ENCODE data around the gene ALG9. TPM values are rescaled to one million over a fixed set of nuclear protein-coding genes. Genes with fewer than 3 reads are reported as not detected.
"Not testable (repeated sequence)": the region's sequence is repeated elsewhere in the genome, so short reads cannot be mapped to it uniquely, and the experiment has no call there.

Gene ALG9
- total RNA-seq, 2 donors from 2014 or later = 25.3 to 26.6 TPM

DNA sequence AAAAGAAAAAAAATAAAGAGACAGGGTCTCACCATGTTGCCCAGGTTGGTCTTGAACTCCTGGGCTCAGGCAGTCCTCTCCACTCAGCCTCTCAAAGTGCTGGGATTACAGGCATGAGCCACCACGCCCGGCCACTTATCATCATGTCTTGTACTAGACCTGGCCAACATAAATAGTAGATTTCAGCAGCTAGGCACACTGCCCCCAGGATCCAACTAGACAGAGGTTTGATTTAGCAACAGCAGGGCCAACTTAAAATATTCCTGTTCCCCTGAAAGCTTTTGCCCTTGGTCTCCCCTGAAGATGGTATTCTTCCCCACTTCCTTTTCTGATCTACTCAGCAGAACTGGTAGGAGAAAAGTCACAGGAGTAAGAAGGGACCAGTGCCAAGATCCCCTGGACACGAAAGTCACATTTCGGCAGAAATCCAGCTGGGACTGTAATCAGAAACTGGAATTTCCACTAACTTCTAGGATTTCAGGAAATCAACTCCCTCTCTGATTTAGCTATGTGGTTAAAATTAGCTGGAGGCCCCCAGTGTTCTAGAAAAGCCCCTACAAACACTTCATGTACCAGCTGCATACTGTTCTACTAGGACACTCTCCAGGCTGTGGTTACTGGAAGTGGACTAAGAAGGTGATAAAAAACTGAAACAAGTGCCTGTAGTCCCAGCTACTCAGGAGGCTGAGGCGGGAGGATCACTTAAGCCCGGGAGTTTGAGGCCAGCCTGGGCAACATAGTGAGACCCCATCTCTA is 96.2 kb downstream of the ALG9 start:
- Mint-ChIP-seq H3K27me3 (ENCODE audit: insufficient read depth) (no peaks in the 10 kb centered on the region), H3K36me3 (ENCODE audit: low read depth) (no peaks in the 10 kb centered on the region), H3K4me3 (no peak overlapping the region), H3K4me1 (peaks cover 23% of the 10 kb centered on the region), H3K9me3 (no peaks in the 10 kb centered on the region), H3K27ac (no peak overlapping the region)
- no peak overlapping the region for H3K4me3 ChIP-seq (ENCODE audit: low read length)
- TF ChIP-seq CTCF (conservative IDR thresholded peaks at IDR 0.05) = no peak
- peaks cover 7% of the 10 kb centered on the region for H3K4me1 ChIP-seq (ENCODE audit: control insufficient read depth, insufficient read depth, low read length)
- H3K9ac ChIP-seq (ENCODE audit: extremely low read depth, low read length, poor library complexity, severe bottlenecking) = no peak overlapping the region
- no peaks in the 10 kb centered on the region for H3K9me3 ChIP-seq (ENCODE audit: control insufficient read depth, low read length)
- no peaks in the 10 kb centered on the region for H3K36me3 ChIP-seq (ENCODE audit: control insufficient read depth, insufficient read depth, low read length)
- no peak overlapping the region for H3K27ac ChIP-seq (ENCODE audit: low read depth, low read length)
- 96 to 97% methylated on average over 6 of the region's 6 CpGs for WGBS, 2 experiments (ENCODE audit: insufficient coverage in 1 of 2, insufficient read length in 1 of 2)
- H3K27me3 ChIP-seq (ENCODE audit: control insufficient read depth, insufficient read depth, low read length, poor library complexity, severe bottlenecking) = no peaks in the 10 kb centered on the region
- peak; percentile 14 for DNase-seq

- peak; percentile 1 for DNase-seq
- H3K9ac ChIP-seq (ENCODE audit: extremely low read depth, low read length, poor library complexity, severe bottlenecking) = no peak overlapping the region
- H3K4me3 Mint-ChIP-seq = no peak overlapping the region
- no peak for TF ChIP-seq CTCF (conservative IDR thresholded peaks at IDR 0.05)
- H3K4me1 ChIP-seq (ENCODE audit: control insufficient read depth, insufficient read depth, low read length) = peaks cover 7% of the 10 kb centered on the region
- no peaks in the 10 kb centered on the region for H3K9me3 ChIP-seq (ENCODE audit: control insufficient read depth, low read length)
- no peaks in the 10 kb centered on the region for H3K27me3 ChIP-seq (ENCODE audit: control insufficient read depth, insufficient read depth, low read length, poor library complexity, severe bottlenecking)
- no peaks in the 10 kb centered on the region for H3K36me3 Mint-ChIP-seq (ENCODE audit: low read depth)
- WGBS, 2 experiments (ENCODE audit: insufficient coverage in 1 of 2, insufficient read length in 1 of 2) = 78 to 98% methylated on average over 1 of the region's 2 CpGs
- no peak overlapping the region for H3K4me3 ChIP-seq (ENCODE audit: low read length)
- peaks cover 12% of the 10 kb centered on the region for H3K4me1 Mint-ChIP-seq
- H3K27ac Mint-ChIP-seq = no peak overlapping the region
- no peaks in the 10 kb centered on the region for H3K9me3 Mint-ChIP-seq
- no peaks in the 10 kb centered on the region for H3K27me3 Mint-ChIP-seq (ENCODE audit: insufficient read depth)
- H3K36me3 ChIP-seq (ENCODE audit: control insufficient read depth, insufficient read depth, low read length) = no peaks in the 10 kb centered on the region
- no peak overlapping the region for H3K27ac ChIP-seq (ENCODE audit: low read depth, low read length)
Measured at GRCh38 chr11:111772535-111772934, 98.8 kb downstream of the ALG9 start.

DNA sequence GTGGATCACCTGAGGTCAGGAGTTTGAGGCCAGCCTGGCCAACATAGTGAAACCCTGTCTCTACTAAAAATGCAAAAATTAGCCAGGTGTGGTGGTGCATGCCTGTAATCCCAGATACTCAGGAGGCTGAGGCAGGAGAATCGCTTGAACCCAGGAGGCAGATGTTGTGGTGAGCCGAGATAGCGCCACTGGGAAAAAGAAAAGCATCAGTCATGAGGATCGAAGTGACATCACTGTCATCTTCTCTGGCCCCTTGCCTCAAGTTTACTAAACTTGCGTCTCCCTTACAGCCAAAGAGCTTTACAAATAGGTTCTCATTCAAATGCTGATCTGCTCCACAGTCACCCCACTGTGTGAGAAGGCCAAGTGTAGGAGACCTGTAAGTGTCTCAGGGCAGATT is 100.2 kb downstream of the ALG9 start:
- not testable (repeated sequence) for H3K9me3 ChIP-seq (ENCODE audit: control insufficient read depth, low read length); H3K36me3 ChIP-seq (ENCODE audit: control insufficient read depth, insufficient read depth, low read length); H3K27me3 Mint-ChIP-seq (ENCODE audit: insufficient read depth); H3K4me3 ChIP-seq (ENCODE audit: low read length); H3K27ac ChIP-seq (ENCODE audit: low read depth, low read length); H3K27ac Mint-ChIP-seq; H3K9ac ChIP-seq (ENCODE audit: extremely low read depth, low read length, poor library complexity, severe bottlenecking); H3K4me1 ChIP-seq (ENCODE audit: control insufficient read depth, insufficient read depth, low read length); H3K9me3 Mint-ChIP-seq; H3K27me3 ChIP-seq (ENCODE audit: control insufficient read depth, insufficient read depth, low read length, poor library complexity, severe bottlenecking); H3K4me3 Mint-ChIP-seq; H3K36me3 Mint-ChIP-seq (ENCODE audit: low read depth)
- 40 to 83% methylated on average over 1 to 5 of the region's 5 CpGs for WGBS, 2 experiments (ENCODE audit: insufficient coverage in 1 of 2, insufficient read length in 1 of 2)
- DNase-seq = peak; percentile 66
- H3K4me1 Mint-ChIP-seq = peaks cover 14% of the 10 kb centered on the region
